Muscle of leg (tissue), 11 donors: ENCODE data around the gene SLIT3. TPM values are rescaled to one million over a fixed set of nuclear protein-coding genes. Genes with fewer than 3 reads are reported as not detected.
"Not testable (repeated sequence)": the region's sequence is repeated elsewhere in the genome, so short reads cannot be mapped to it uniquely, and the experiment has no call there.

Experiments used
- DNase-seq: peaks from one replicate; pipeline ENCODE4 v3.0.0; 2013
- H3K27ac ChIP-seq: one replicate; pipeline ENCODE4 v1.5.1; 2013; ENCODE audit warnings: mild to moderate bottlenecking, low read length, control low read depth
- H3K27me3 ChIP-seq: one replicate; pipeline ENCODE4 v1.6.1; 2013; ENCODE audit warnings: low read length; ENCODE audit not compliant: control insufficient read depth, insufficient read depth
- H3K36me3 ChIP-seq: one replicate; pipeline ENCODE4 v1.6.1; 2013; ENCODE audit warnings: low read length; ENCODE audit not compliant: control insufficient read depth, insufficient read depth
- H3K4me1 ChIP-seq: one replicate; pipeline ENCODE4 v1.6.1; 2013; ENCODE audit warnings: low read length; ENCODE audit not compliant: control insufficient read depth, insufficient read depth
- H3K4me3 ChIP-seq: one replicate; pipeline ENCODE4 v1.5.1; 2013; ENCODE audit warnings: low read length, control low read depth
- H3K9me3 ChIP-seq: replicated peaks from 2 replicates; pipeline ENCODE4 v1.6.1; 2013; ENCODE audit warnings: low read depth, low read length; ENCODE audit not compliant: control insufficient read depth
- WGBS: methylation state at CpG from one replicate; pipeline ENCODE4 v1.1.5; 2013; ENCODE audit warnings: missing lambda C conversion rate; ENCODE audit not compliant: insufficient coverage; 5-methylcytosine and 5-hydroxymethylcytosine counted together
- polyA plus RNA-seq, 8 donors: library from polyadenylated mRNA; unstranded; fragments of 120-200 nt; gene quantifications; one replicate each; pipeline versions ENCODE4 v1.2.1 to v1.2.3, GENCODE V29; 2013; ENCODE audit warnings: inconsistent platforms in 1 of 8, low replicate concordance in 1 of 8; ENCODE audit not compliant: insufficient read length in 8 of 8, insufficient read depth in 1 of 8
- total RNA-seq: library from RNA; stranded (reverse); fragments of 120-200 nt; gene quantifications from one replicate; pipeline ENCODE4 v1.2.4, GENCODE V29; 2013

The SLIT3 gene
- total and polyA plus RNA-seq, 9 donors, result 5.2 to 36.4 (median 12.2) TPM

DNA sequence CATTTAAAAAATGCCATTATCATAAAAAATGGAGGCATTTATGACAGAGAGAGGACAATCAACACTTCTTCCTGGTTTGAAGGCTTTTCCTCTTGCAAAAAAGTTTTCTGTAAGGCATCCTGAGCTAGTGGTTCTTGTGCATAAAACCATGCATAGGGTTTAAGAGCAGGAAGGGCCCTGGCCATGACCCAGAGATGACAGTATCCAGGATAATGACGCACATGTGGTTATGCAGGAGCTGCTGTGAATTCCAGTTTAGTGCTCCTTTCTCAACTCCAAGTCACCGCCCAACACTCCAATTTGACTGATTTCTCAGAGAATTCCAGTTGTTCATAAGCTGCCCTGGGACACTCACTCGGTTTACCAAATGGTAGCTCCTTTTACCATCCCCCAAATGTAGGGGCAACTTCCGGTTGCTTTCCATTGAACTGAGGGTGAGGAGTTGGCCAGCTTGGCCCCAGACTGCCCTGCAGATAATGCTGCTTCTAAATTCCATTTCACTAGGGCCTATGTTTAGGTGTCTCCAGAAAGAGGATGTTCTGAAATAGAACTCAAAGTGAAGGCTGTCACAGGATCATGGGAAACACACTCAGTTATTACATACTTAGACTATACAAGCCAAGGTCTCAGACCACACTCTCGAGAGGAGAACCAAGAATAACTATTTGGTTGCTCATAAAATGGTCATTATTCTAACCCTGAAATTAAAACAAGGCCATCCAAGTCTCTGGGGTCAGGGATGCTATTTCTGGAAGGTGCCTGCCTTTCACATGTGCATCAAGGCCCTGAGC is 179.1 kb downstream of the SLIT3 start:
- no peaks in the 10 kb centered on the region for H3K9me3 ChIP-seq
- H3K4me1 ChIP-seq, result no peaks in the 10 kb centered on the region
- DNase-seq, result no peak
- H3K36me3 ChIP-seq, result no peaks in the 10 kb centered on the region
- WGBS, result 87% methylated on average over 2 of the region's 5 CpGs
- no peak overlapping the region for H3K27ac ChIP-seq
- H3K27me3 ChIP-seq, result no peaks in the 10 kb centered on the region
- no peak overlapping the region for H3K4me3 ChIP-seq

DNA sequence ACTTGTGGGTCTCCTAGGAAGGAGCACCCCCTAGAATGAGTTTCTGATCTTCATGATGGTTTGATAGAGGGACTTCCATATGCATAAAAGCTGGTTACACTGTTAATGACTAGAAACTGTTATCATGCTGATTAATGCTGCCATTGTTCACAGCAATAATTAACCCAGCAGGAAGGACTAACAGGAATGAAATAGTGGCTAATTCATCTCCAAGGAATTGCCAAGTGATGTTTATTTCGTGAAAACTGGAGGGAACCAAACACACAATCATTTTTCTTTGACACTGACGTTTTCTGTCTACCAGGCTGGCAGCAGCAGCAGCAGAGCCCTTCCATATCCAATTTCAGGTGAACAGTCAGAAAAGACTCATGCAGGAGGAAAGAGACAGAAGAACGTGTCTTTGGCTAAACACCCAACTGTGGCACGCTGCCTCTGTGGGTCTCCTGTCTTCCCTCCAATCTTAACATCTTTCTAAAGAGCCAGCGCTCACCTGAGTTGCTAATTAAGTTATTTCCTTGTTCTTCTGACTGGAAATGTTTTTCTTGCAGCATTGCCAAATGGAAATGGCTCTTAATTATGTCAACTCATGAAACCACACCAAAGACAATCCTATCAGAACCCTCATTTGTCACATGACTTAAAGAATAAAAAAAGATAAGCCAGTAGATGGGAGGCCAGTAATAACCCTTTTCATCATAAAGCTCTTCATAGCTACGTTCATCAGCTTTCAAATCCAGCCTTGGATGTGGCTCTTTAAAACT is 181.5 kb downstream of the SLIT3 start:
- no peaks in the 10 kb centered on the region for H3K36me3 ChIP-seq
- no peaks in the 10 kb centered on the region for H3K9me3 ChIP-seq
- H3K4me3 ChIP-seq, result no peak overlapping the region
- no peak overlapping the region for H3K27ac ChIP-seq
- H3K4me1 ChIP-seq, result no peaks in the 10 kb centered on the region
- no peaks in the 10 kb centered on the region for H3K27me3 ChIP-seq
- DNase-seq, result no peak
- WGBS, result 47% methylated on average over 2 of the region's 6 CpGs

DNA sequence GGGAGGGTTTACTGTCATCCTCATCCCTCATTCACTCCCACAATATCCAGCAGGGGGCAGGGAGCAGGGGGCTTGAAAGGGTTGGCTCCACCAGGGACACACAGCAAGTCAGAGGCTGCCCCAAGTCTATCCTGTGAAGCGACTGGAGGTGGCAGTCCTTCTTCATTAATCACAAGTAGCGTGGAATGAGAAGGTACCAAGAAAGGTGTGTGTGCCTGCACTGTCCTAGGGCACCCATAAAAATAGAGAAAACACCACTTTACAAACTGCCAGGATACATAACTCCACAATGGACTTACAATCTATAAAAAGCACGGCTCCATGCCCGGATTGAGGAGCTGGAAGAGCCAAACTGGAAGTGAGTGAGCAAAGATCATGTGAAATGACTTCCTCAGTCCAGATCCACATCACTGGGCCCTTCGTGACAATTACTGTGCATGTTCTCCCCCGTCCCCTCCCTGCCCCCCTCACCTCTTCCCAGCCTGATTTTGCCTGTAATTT is 183.9 kb downstream of the SLIT3 start:
- Histone ChIP-seq H3K27me3 (no peaks in the 10 kb centered on the region), H3K36me3 (no peaks in the 10 kb centered on the region), H3K4me1 (no peaks in the 10 kb centered on the region), H3K27ac (no peak overlapping the region), H3K9me3 (no peaks in the 10 kb centered on the region), H3K4me3 (no peak overlapping the region)
- WGBS, result 60% methylated on average over 2 of the region's 6 CpGs
- DNase-seq, result peak; percentile 50

DNA sequence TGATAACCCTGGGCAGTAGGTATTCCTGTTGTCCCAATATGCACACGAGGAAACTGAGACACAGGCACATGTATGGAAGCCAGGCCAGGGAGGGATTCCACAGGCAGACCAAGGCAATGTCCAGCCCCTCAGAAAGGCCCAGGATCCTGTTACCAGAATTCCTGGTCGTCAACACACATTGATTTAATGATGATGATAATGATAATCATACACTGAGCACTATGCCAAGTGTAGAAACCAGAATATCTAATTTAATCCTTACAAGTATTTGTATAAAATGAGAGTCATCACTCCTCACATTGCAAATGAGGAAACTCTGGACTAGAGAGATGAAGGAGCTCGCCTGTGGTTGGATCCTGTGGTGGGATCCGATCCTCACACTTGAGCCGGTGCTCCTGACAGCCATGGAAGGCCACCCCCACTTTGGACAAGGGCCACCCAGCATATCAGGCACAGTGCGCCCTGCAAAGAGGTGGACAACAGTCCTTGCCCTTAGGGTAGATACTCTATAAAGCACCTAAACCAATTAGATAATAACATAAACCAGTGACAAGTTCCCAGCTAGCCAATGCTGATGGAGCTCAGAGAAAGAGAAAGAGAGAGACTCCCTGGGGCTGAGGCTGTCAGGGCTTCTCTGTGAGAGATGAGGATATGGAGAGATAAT is 185.3 kb downstream of the SLIT3 start:
- Histone ChIP-seq H3K4me1 (no peaks in the 10 kb centered on the region), H3K36me3 (no peaks in the 10 kb centered on the region), H3K9me3 (no peaks in the 10 kb centered on the region), H3K27me3 (no peaks in the 10 kb centered on the region), H3K4me3 (no peak overlapping the region), H3K27ac (no peak overlapping the region)
- DNase-seq, result no peak
- WGBS, result 92% methylated on average over 4 of the region's 6 CpGs

DNA sequence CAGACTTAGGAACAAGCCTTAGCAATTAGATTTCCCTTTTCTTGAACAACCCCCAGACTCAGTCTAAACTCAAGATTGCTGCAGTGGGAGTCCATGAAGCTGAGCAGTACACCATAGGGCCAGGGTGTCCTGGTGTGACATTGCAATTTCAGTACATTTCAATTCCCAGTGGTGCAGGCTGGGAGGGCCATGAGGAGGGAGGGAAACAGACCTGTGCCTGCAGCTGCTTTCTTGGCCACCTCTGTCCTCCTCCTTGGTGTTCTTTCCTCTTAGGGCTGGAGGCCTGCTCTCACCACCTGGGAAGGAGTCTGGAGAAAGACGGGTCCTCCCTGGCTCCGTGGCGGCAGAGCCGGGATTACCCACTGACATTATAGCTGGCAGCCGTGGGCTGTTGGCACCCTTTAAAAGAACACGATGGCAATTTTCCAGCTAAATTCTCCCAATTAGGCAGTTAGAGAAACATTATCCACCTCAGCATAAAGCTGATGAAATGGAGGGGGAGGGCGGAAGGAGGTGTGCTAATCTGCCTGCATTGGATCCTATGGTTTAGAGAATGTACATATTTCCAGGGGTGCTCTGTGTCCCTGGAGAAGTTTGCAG is 186.4 kb downstream of the SLIT3 start:
- 60% methylated on average over 1 of the region's 7 CpGs for WGBS
- no peak for DNase-seq
- Histone ChIP-seq H3K4me1 (no peaks in the 10 kb centered on the region), H3K27ac (no peak overlapping the region), H3K36me3 (no peaks in the 10 kb centered on the region), H3K4me3 (no peak overlapping the region), H3K9me3 (no peaks in the 10 kb centered on the region), H3K27me3 (no peaks in the 10 kb centered on the region)

- H3K36me3 ChIP-seq, result no peaks in the 10 kb centered on the region
- whole genome bisulfite sequencing, result 86% methylated on average over 4 of the region's 5 CpGs
- DNase-seq, result no peak
These were observed 188.9 kb downstream of the SLIT3 start for GRCh38 chr5:169112016-169112415.

GRCh38 chr5:169106911-169107706 is 193.8 kb downstream of the SLIT3 start:
- Histone ChIP-seq H3K4me3 (no peak overlapping the region), H3K9me3 (peaks cover 3% of the 10 kb centered on the region), H3K4me1 (no peaks in the 10 kb centered on the region), H3K27ac (no peak overlapping the region), H3K36me3 (no peaks in the 10 kb centered on the region), H3K27me3 (no peaks in the 10 kb centered on the region)
- 63% methylated on average over 6 of the region's 10 CpGs for WGBS
- no peak for DNase-seq

More at GRCh38 chr5:169112016-169112415, 188.9 kb downstream of the SLIT3 start:
- H3K27ac ChIP-seq, result no peak overlapping the region
- no peaks in the 10 kb centered on the region for H3K4me1 ChIP-seq
- H3K4me3 ChIP-seq, result no peak overlapping the region
- H3K9me3 ChIP-seq, result peaks cover 3% of the 10 kb centered on the region
- no peaks in the 10 kb centered on the region for H3K27me3 ChIP-seq

DNA sequence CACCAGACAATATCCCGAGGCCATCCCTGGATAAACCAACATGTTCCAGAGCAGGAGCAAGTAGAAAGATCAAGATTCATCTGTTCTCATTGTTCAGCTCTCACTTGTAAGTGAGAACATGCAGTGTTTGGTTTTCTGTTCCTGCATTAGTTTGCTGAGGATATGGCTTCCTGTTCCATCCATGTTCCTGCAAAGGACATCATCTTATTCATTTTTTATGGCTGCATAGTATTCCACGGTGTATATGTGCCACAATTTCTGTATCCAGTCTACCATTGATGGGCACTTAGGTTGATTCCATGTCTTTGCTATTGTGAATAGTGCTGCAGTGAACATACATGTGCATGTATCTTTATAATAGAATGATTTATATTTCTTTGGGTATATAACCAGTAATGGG is 195.4 kb downstream of the SLIT3 start:
- H3K27ac ChIP-seq, DNase-seq, H3K36me3 ChIP-seq, H3K9me3 ChIP-seq, H3K4me1 ChIP-seq, H3K4me3 ChIP-seq, H3K27me3 ChIP-seq: not testable (repeated sequence)
- WGBS, result no CpG with 5 or more reads among the region's 2 CpGs

GRCh38 chr5:169104937-169105494 is 195.9 kb downstream of the SLIT3 start:
- no peaks in the 10 kb centered on the region for H3K27me3 ChIP-seq
- H3K9me3 ChIP-seq, result peaks cover 3% of the 10 kb centered on the region

More at GRCh38 chr5:169104937-169105494, 195.9 kb downstream of the SLIT3 start:
- WGBS, result 83% methylated on average over 5 of the region's 15 CpGs
- no peak for DNase-seq
- Histone ChIP-seq H3K36me3 (no peaks in the 10 kb centered on the region), H3K4me1 (no peaks in the 10 kb centered on the region), H3K4me3 (no peak overlapping the region), H3K27ac (no peak overlapping the region)
